Liver (tissue), 9 donors: ENCODE results near the gene MUTYH. TPM values are rescaled to one million over a fixed set of nuclear protein-coding genes. Genes with fewer than 3 reads are reported as not detected.

Experiments
- DNase-seq: peaks from one replicate; pipeline ENCODE4 v3.0.0-alpha.2; 2017; ENCODE audit warnings: low spot score
- H3K27ac ChIP-seq, 2 donors: one replicate each; pipeline ENCODE4 v1.7.0; 2013; ENCODE audit warnings: inconsistent platforms in 2 of 2, low read length in 2 of 2, control low read depth in 1 of 2, low read depth in 1 of 2, mild to moderate bottlenecking in 1 of 2
- H3K27me3 ChIP-seq, 4 donors: one replicate each; pipeline versions ENCODE4 v1.6.1 to v1.7.0; 2013; ENCODE audit warnings: low read length in 3 of 4, inconsistent platforms in 1 of 4, mild to moderate bottlenecking in 1 of 4, moderate library complexity in 1 of 4; ENCODE audit not compliant: control insufficient read depth in 4 of 4, insufficient read depth in 4 of 4
- H3K36me3 ChIP-seq, 4 donors: one replicate each; pipeline versions ENCODE4 v1.6.1 to v1.7.0; 2013; ENCODE audit warnings: low read length in 3 of 4, mild to moderate bottlenecking in 3 of 4, low read depth in 1 of 4, moderate library complexity in 1 of 4; ENCODE audit not compliant: control insufficient read depth in 4 of 4, insufficient read depth in 3 of 4
- H3K4me1 ChIP-seq, 4 donors: one replicate each; pipeline versions ENCODE4 v1.6.1 to v1.7.0; 2013; ENCODE audit warnings: low read length in 3 of 4, mild to moderate bottlenecking in 3 of 4, moderate library complexity in 1 of 4; ENCODE audit not compliant: control insufficient read depth in 4 of 4, insufficient read depth in 4 of 4
- H3K4me3 ChIP-seq, 3 donors: one replicate each; pipeline versions ENCODE4 v1.6.1 to v1.7.0; 2013; ENCODE audit warnings: low read length in 3 of 3, control low read depth in 1 of 3, low read depth in 1 of 3, mild to moderate bottlenecking in 1 of 3
- H3K9ac ChIP-seq, 2 donors: one replicate each; pipeline ENCODE4 v1.7.0; 2013; ENCODE audit warnings: low read length in 2 of 2, mild to moderate bottlenecking in 2 of 2, moderate library complexity in 2 of 2, control low read depth in 1 of 2, low read depth in 1 of 2
- H3K9me3 ChIP-seq, 4 donors: one replicate each; pipeline versions ENCODE4 v1.6.1 to v1.7.0; 2013; ENCODE audit warnings: low read length in 3 of 4; ENCODE audit not compliant: control insufficient read depth in 4 of 4
- ATF3 ChIP-seq: IDR thresholded peaks from 2 replicates; pipeline ENCODE4 v1.6.1; 2016; ENCODE audit warnings: antibody characterized with exemption
- CTCF ChIP-seq: fragments of 150-350 bp; IDR thresholded peaks from 2 replicates; pipeline ENCODE4 v1.5.1; 2017; ENCODE audit warnings: improper control_type of control experiment, low read depth, low read length; ENCODE audit not compliant: missing input control
- EGR1 ChIP-seq, 2 donors: IDR thresholded peaks; 2 replicates each; pipeline ENCODE4 v1.6.1; 2016 to 2018; ENCODE audit warnings: antibody characterized with exemption in 2 of 2, low read depth in 2 of 2
- FOXA1 ChIP-seq: IDR thresholded peaks from 2 replicates; pipeline ENCODE4 v1.6.1; 2016; ENCODE audit warnings: antibody characterized with exemption
- FOXA2 ChIP-seq: IDR thresholded peaks from 2 replicates; pipeline ENCODE4 v1.6.1; 2016; ENCODE audit warnings: antibody characterized with exemption
- GABPA ChIP-seq, 2 donors: IDR thresholded peaks in 1 of 2; conservative IDR thresholded peaks in 1 of 2; 2 replicates each; pipeline ENCODE4 v1.6.1; 2016; ENCODE audit warnings: antibody characterized with exemption in 2 of 2, mild to moderate bottlenecking in 1 of 2, moderate library complexity in 1 of 2
- HNF4A ChIP-seq, 2 donors: conservative IDR thresholded peaks; 2 replicates each; pipeline ENCODE4 v1.6.1; 2016; ENCODE audit warnings: antibody characterized with exemption in 2 of 2, mild to moderate bottlenecking in 2 of 2
- HNF4G ChIP-seq: IDR thresholded peaks from 2 replicates; pipeline ENCODE4 v1.6.1; 2016; ENCODE audit warnings: antibody characterized with exemption
- JUND ChIP-seq, 2 donors: IDR thresholded peaks; 2 replicates each; pipeline ENCODE4 v1.6.1; 2016; ENCODE audit warnings: antibody characterized with exemption in 2 of 2
- MAX ChIP-seq: IDR thresholded peaks from 2 replicates; pipeline ENCODE4 v1.6.1; 2016; ENCODE audit warnings: antibody characterized with exemption
- REST ChIP-seq: IDR thresholded peaks from 2 replicates; pipeline ENCODE4 v1.6.1; 2016; ENCODE audit warnings: antibody characterized with exemption, mild to moderate bottlenecking
- RXRA ChIP-seq, 2 donors: IDR thresholded peaks; 2 replicates each; pipeline ENCODE4 v1.6.1; 2017 to 2018; ENCODE audit warnings: antibody characterized with exemption in 2 of 2, mild to moderate bottlenecking in 1 of 2
- SP1 ChIP-seq: IDR thresholded peaks from 2 replicates; pipeline ENCODE4 v1.6.1; 2018; ENCODE audit warnings: antibody characterized with exemption, mild to moderate bottlenecking
- TAF1 ChIP-seq: conservative IDR thresholded peaks from 2 replicates; pipeline ENCODE4 v1.6.1; 2016; ENCODE audit warnings: antibody characterized with exemption, mild to moderate bottlenecking
- YY1 ChIP-seq: IDR thresholded peaks from 2 replicates; pipeline ENCODE4 v1.6.1; 2016; ENCODE audit warnings: antibody characterized with exemption, mild to moderate bottlenecking
- ZBTB33 ChIP-seq: IDR thresholded peaks from 2 replicates; pipeline ENCODE4 v1.6.1; 2016; ENCODE audit warnings: antibody characterized with exemption
- WGBS: extraction: QIAGEN DNeasy Blood & Tissue Kit; methylation state at CpG from one replicate; pipeline ENCODE4 v1.1.7; 2013; 5-methylcytosine and 5-hydroxymethylcytosine counted together
- polyA plus RNA-seq, 2 donors: library from polyadenylated mRNA; stranded (reverse) in 1 of 2; unstranded in 1 of 2; fragments of 200-250 nt in 1 of 2; fragments of >200 nt in 1 of 2; fragmentation: Nextera tagmentation in 1 of 2; extraction: Ambion mirVana in 1 of 2; gene quantifications; one replicate each; pipeline versions ENCODE4 v1.2.1 to v1.2.3, GENCODE V29; 2013 to 2015
- total RNA-seq, 2 donors: library from RNA; depleted of rRNA; stranded (reverse); fragments of >200 nt; gene quantifications; one replicate each; pipeline ENCODE4 v1.2.3, GENCODE V29; 2014
- donor health status: healthy.
- donor health status: healthy.
- donor health status: healthy.
- donor health status: healthy.
- donor health status: healthy.

MUTYH gene
- total and polyA plus RNA-seq, 4 donors: 5.2 to 10.0 (median 8.2) TPM

GRCh38 chr1:45317166-45317565 is 23.1 kb downstream of the MUTYH start:
- Histone ChIP-seq H3K9ac (no peak overlapping the region), H3K27ac (no peak overlapping the region), H3K27me3 (no peaks in the 10 kb centered on the region), H3K4me3 (no peak overlapping the region), H3K9me3 (no peaks in the 10 kb centered on the region), H3K36me3 (no peaks in the 10 kb centered on the region), H3K4me1 (no peaks in the 10 kb centered on the region)
- TF ChIP-seq RXRA (IDR thresholded peaks at IDR 0.05): no peak
- no peak for TF ChIP-seq SP1
- TF ChIP-seq TAF1: no peak
- TF ChIP-seq ZBTB33: no peak
- no peak for TF ChIP-seq MAX
- no peak for TF ChIP-seq REST
- no peak for DNase-seq
- 90% methylated on average over 4 of the region's 4 CpGs for WGBS

GRCh38 chr1:45314266-45314665 is 26.0 kb downstream of the MUTYH start:
- TF ChIP-seq REST (no peak), EGR1 (IDR thresholded peaks at IDR 0.05; ENCODE audit: low read depth in 2 of 2) (no peak), RXRA (IDR thresholded peaks at IDR 0.05) (no peak), YY1 (no peak), SP1 (no peak), HNF4A (conservative IDR thresholded peaks at IDR 0.05) (no peak), CTCF (no peak), FOXA2 (no peak), GABPA (IDR thresholded peaks at IDR 0.05 in 1 of 2, conservative IDR thresholded peaks at IDR 0.05 in 1 of 2) (no peak), FOXA1 (no peak), TAF1 (no peak), ATF3 (no peak), JUND (IDR thresholded peaks at IDR 0.05) (no peak), MAX (no peak), HNF4G (no peak)
- no peaks in the 10 kb centered on the region for H3K4me1 ChIP-seq
- H3K9ac ChIP-seq: no peak overlapping the region
- no peaks in the 10 kb centered on the region for H3K36me3 ChIP-seq
- no peak for DNase-seq
- no peak overlapping the region for H3K4me3 ChIP-seq
- WGBS: 65% methylated on average over 3 of the region's 3 CpGs
- no peak overlapping the region for H3K27ac ChIP-seq
- H3K27me3 ChIP-seq: no peaks in the 10 kb centered on the region
- H3K9me3 ChIP-seq: no peaks in the 10 kb centered on the region
